IMR-90 (cell line): ENCODE measurements around the gene FOXC2. TPM values are rescaled to one million over a fixed set of nuclear protein-coding genes. Genes with fewer than 3 reads are reported as not detected.

Experiments used
- ATAC-seq: fragments of 200-7000 bp; cut with Tn5 transposase; 2 replicates; pipeline ENCODE4 v1.9.1; 2020; ENCODE audit warnings: low read depth, mild to moderate bottlenecking, moderate library complexity
- BruUV-seq: library from RNA; stranded (reverse); fragments of 400-500 nt; replicated peaks from 2 replicates; lab custom pipeline; 2021; lab: Mats Ljungman, UMichigan
- CTCF ChIA-PET: fragments of 300-600 bp; formaldehyde crosslinking; extraction: SDS; loops from one replicate; lab custom pipeline; 2021; ENCODE audit warnings: antibody characterized with exemption; lab: Yijun Ruan, JAX
- POLR2A ChIA-PET: fragments of 300-600 bp; sonication (Branson Sonifier 250); formaldehyde crosslinking; loops from one replicate; lab custom pipeline; 2022; ENCODE audit warnings: antibody characterized with exemption; ENCODE audit not compliant: unreplicated experiment; lab: Charles Lee
- DNase-seq: peaks from one replicate; pipeline ENCODE4 v3.0.0; 2013
- H2AFZ ChIP-seq: replicated peaks from 2 replicates; pipeline ENCODE3; 2013; ENCODE audit warnings: low read length, mild to moderate bottlenecking; ENCODE audit not compliant: poor library complexity
- H2AK5ac ChIP-seq: 2 replicates; pipeline ENCODE4 v1.6.1; 2013; ENCODE audit warnings: low read depth, low read length, inconsistent platforms
- H2AK9ac ChIP-seq: replicated peaks from 2 replicates; pipeline ENCODE3; 2013; ENCODE audit warnings: mild to moderate bottlenecking, low read depth, low read length, moderate library complexity; ENCODE audit not compliant: poor library complexity
- H2BK120ac ChIP-seq: 2 replicates; pipeline ENCODE4 v1.6.1; 2013; ENCODE audit warnings: low read depth, low read length, inconsistent platforms
- H2BK15ac ChIP-seq: 3 replicates; pipeline ENCODE4 v1.6.1; 2013; ENCODE audit warnings: low read depth, low read length, inconsistent platforms
- H2BK20ac ChIP-seq: 2 replicates; pipeline ENCODE4 v1.6.1; 2013; ENCODE audit warnings: low read depth, mild to moderate bottlenecking, inconsistent platforms, low read length, moderate library complexity
- H2BK5ac ChIP-seq: 2 replicates; pipeline ENCODE4 v1.6.1; 2013; ENCODE audit warnings: mild to moderate bottlenecking, low read depth, low read length, inconsistent platforms; ENCODE audit not compliant: poor library complexity, severe bottlenecking
- H3K14ac ChIP-seq: replicated peaks from 2 replicates; pipeline ENCODE4 v1.6.1; 2013; ENCODE audit warnings: low read depth, low read length, inconsistent platforms
- H3K18ac ChIP-seq: 2 replicates; pipeline ENCODE4 v1.6.1; 2013; ENCODE audit warnings: low read depth, low read length, control low read depth
- H3K23ac ChIP-seq: 2 replicates; pipeline ENCODE4 v1.6.1; 2013; ENCODE audit warnings: low read depth, low read length, inconsistent platforms
- H3K27ac ChIP-seq: 2 replicates; pipeline ENCODE4 v1.5.1; 2013; ENCODE audit warnings: mild to moderate bottlenecking, control low read depth, low read length; ENCODE audit not compliant: insufficient read depth
- H3K27me3 ChIP-seq: 2 replicates; pipeline ENCODE4 v1.6.1; 2013; ENCODE audit warnings: low read length; ENCODE audit not compliant: control insufficient read depth, insufficient read depth
- H3K36me3 ChIP-seq: 2 replicates; pipeline ENCODE4 v1.6.1; 2013; ENCODE audit warnings: low read length, mixed read lengths; ENCODE audit not compliant: control insufficient read depth, insufficient read depth
- H3K4ac ChIP-seq: 2 replicates; pipeline ENCODE4 v1.6.1; 2013; ENCODE audit warnings: low read depth, low read length, inconsistent platforms
- H3K4me1 ChIP-seq: 2 replicates; pipeline ENCODE4 v1.6.1; 2013; ENCODE audit warnings: low read length, mixed read lengths; ENCODE audit not compliant: control insufficient read depth, insufficient read depth
- H3K4me2 ChIP-seq: 2 replicates; pipeline ENCODE4 v1.6.1; 2013; ENCODE audit warnings: low read depth, mild to moderate bottlenecking, control low read depth, low read length, moderate library complexity
- H3K4me3 ChIP-seq: 2 replicates; pipeline ENCODE4 v1.5.1; 2013; ENCODE audit warnings: low read depth, mild to moderate bottlenecking, control low read depth, low read length, moderate library complexity; ENCODE audit not compliant: insufficient read depth
- H3K56ac ChIP-seq: 2 replicates; pipeline ENCODE4 v1.6.1; 2013; ENCODE audit warnings: low read length, inconsistent platforms; ENCODE audit not compliant: insufficient read depth; ENCODE audit errors: extremely low read depth
- H3K79me1 ChIP-seq, 2 experiments: 2 replicates each; pipeline ENCODE4 v1.6.1; 2013; ENCODE audit warnings: low read length in 2 of 2, inconsistent platforms in 1 of 2, low read depth in 1 of 2
- H3K9ac ChIP-seq: 2 replicates; pipeline ENCODE4 v1.6.1; 2013; ENCODE audit warnings: low read depth, low read length, control low read depth
- H3K9me1 ChIP-seq: 2 replicates; pipeline ENCODE4 v1.6.1; 2013; ENCODE audit warnings: low read length, inconsistent platforms; ENCODE audit not compliant: insufficient read depth
- H3K9me3 ChIP-seq: 2 replicates; pipeline ENCODE4 v1.6.1; 2013; ENCODE audit warnings: low read length; ENCODE audit not compliant: control insufficient read depth, insufficient read depth
- H4K20me1 ChIP-seq: 2 replicates; pipeline ENCODE4 v1.6.1; 2013; ENCODE audit warnings: low read length, inconsistent platforms; ENCODE audit not compliant: insufficient read depth
- H4K5ac ChIP-seq: 2 replicates; pipeline ENCODE4 v1.6.1; 2013; ENCODE audit warnings: mild to moderate bottlenecking, low read depth, low read length, control low read depth
- H4K8ac ChIP-seq, 2 experiments: 2 replicates each; pipeline ENCODE4 v1.6.1; 2013; ENCODE audit warnings: low read depth in 2 of 2, low read length in 2 of 2, control low read depth in 1 of 2, inconsistent platforms in 1 of 2
- H4K91ac ChIP-seq: 2 replicates; pipeline ENCODE4 v1.6.1; 2013; ENCODE audit warnings: low read depth, low read length, inconsistent platforms; ENCODE audit not compliant: insufficient read depth
- BHLHE40 ChIP-seq: fragments of 150-350 bp; IDR thresholded peaks from 2 replicates; pipeline ENCODE4 v1.6.1; 2016; ENCODE audit warnings: mild to moderate bottlenecking, low read depth, low read length
- CEBPB ChIP-seq: IDR thresholded peaks from 2 replicates; pipeline ENCODE4 v1.6.1; 2012; ENCODE audit warnings: low read depth, low read length, improper control_type of control experiment
- CHD1 ChIP-seq: IDR thresholded peaks from 2 replicates; pipeline ENCODE4 v1.6.1; 2012; ENCODE audit warnings: low read depth, low read length, improper control_type of control experiment
- CTCF ChIP-seq: conservative IDR thresholded peaks from 2 replicates; pipeline ENCODE4 v1.5.1; 2012; ENCODE audit warnings: mild to moderate bottlenecking, low read depth, low read length, improper control_type of control experiment
- FOS ChIP-seq: fragments of 150-350 bp; IDR thresholded peaks from 2 replicates; pipeline ENCODE4 v1.6.1; 2016; ENCODE audit warnings: low read depth, low read length
- MAFK ChIP-seq: IDR thresholded peaks from 2 replicates; pipeline ENCODE4 v1.6.1; 2012; ENCODE audit warnings: low read depth, low read length, improper control_type of control experiment
- MAZ ChIP-seq: IDR thresholded peaks from 2 replicates; pipeline ENCODE4 v1.6.1; 2012; ENCODE audit warnings: low read depth, mild to moderate bottlenecking, low read length, improper control_type of control experiment, moderate library complexity, borderline replicate concordance
- MXI1 ChIP-seq: IDR thresholded peaks from 2 replicates; pipeline ENCODE4 v1.6.1; 2012; ENCODE audit warnings: low read depth, mild to moderate bottlenecking, low read length, moderate library complexity, borderline replicate concordance
- NFE2L2 ChIP-seq: fragments of 150-350 bp; IDR thresholded peaks from 2 replicates; pipeline ENCODE4 v1.6.1; 2016; ENCODE audit warnings: low read depth, mild to moderate bottlenecking, low read length
- POLR2A ChIP-seq: IDR thresholded peaks from 2 replicates; pipeline ENCODE4 v1.6.1; 2012; ENCODE audit warnings: mild to moderate bottlenecking, low read depth, low read length
- RAD21 ChIP-seq: IDR thresholded peaks from 2 replicates; pipeline ENCODE4 v1.6.1; 2012; ENCODE audit warnings: low read length, improper control_type of control experiment
- RCOR1 ChIP-seq: IDR thresholded peaks from 2 replicates; pipeline ENCODE4 v1.6.1; 2012; ENCODE audit warnings: mild to moderate bottlenecking, low read length, improper control_type of control experiment; ENCODE audit not compliant: insufficient replicate concordance
- SMC3 ChIP-seq: fragments of 150-350 bp; IDR thresholded peaks from 2 replicates; pipeline ENCODE4 v1.6.1; 2016; ENCODE audit warnings: low read depth, mild to moderate bottlenecking, antibody characterized with exemption, low read length, moderate library complexity
- USF2 ChIP-seq: fragments of 150-350 bp; IDR thresholded peaks from 2 replicates; pipeline ENCODE4 v1.6.1; 2017; ENCODE audit warnings: mild to moderate bottlenecking, antibody characterized with exemption, low read length, low read depth
- whole genome bisulfite sequencing, 2 experiments: methylation state at CpG; one replicate each; pipeline versions ENCODE4 v1.1.5 to v1.1.7; 2013; ENCODE audit warnings: missing lambda C conversion rate in 2 of 2; ENCODE audit not compliant: insufficient read length in 1 of 2; ENCODE audit errors: extremely low coverage in 2 of 2; 5-methylcytosine and 5-hydroxymethylcytosine counted together
- dilution Hi-C: fragments of 300-500 bp; cut with HindIII; formaldehyde crosslinking; loops from one replicate; pipeline ENCODE4 v1.14.3; 2018; ENCODE audit warnings: low sequenced_read_pairs; ENCODE audit not compliant: unreplicated experiment
- in situ Hi-C: fragments of 300-500 bp; cut with MboI; formaldehyde crosslinking; loops from 3 replicates; pipeline ENCODE4 v1.14.3; 2019; ENCODE audit warnings: low sequenced_read_pairs, inconsistent platforms, mixed read lengths
- intact Hi-C: fragments of 100-400 bp; cut with micrococcal nuclease; formaldehyde crosslinking; loops from 2 replicates; pipeline ENCODE4 v1.10.0; 2022
- polyA plus RNA-seq, 3 experiments: library from polyadenylated mRNA; depleted of rRNA; stranded (reverse); fragments of >200 nt; gene quantifications; 2 replicates each; pipeline ENCODE4 v1.2.3, GENCODE V29; 2012; ENCODE audit warnings: low replicate concordance in 1 of 3
- total RNA-seq: library from RNA; depleted of rRNA; stranded (reverse); fragments of >200 nt; gene quantifications from 2 replicates; pipeline ENCODE4 v1.2.3, GENCODE V29; 2012
- TF ChIP-seq, protein P1 (sequence below): fragments of 150-350 bp; IDR thresholded peaks from 2 replicates; pipeline ENCODE4 v1.6.1; 2016; ENCODE audit warnings: low read depth, mild to moderate bottlenecking, low read length, moderate library complexity, borderline replicate concordance

FOXC2 gene
- total and polyA plus RNA-seq, 2 of the 4 experiments (the other 2 are of a cell fraction) = 0.90 to 6.4 TPM

DNA sequence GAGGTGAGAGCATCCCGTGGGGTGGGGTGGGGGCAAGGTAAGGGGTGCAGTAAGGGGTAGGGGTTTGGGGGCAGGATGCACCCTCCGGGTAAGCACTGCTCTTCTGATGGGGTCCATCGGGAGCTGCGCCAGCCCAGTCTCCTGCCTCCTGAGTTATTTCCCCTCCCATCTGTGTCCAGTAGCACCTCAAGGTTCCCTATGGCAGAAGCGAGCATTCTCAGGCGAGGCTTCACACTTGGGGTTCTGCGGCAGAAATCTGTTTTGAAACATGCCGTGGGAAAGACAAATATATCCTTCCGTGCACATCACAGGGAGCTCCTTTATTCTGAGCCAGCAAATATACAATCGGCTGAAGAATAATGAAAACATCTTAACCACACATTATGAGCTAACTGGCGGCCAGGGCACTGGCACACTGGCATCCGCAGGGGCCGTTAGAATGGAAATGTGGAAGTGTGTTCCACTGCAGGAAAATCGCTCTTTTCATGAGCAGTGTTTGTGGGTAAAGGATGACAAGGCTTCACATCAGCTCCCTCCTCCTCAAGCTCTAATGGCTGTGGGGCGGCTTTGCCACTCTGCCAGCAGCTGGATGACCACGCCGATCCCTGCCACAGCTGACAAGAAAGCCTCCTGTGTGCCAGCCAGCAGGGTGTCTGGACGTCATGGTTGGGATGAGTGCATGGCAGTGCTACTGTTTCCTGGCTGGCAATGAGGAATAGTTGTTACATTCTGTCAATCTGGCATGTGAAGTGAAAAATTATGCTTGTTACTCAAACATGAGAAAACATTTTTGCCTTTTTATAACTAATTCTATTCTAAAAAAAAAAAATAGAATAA is 31.6 kb upstream of the FOXC2 start:
- H3K27me3 ChIP-seq = no peaks in the 10 kb centered on the region
- H3K9me3 ChIP-seq = no peaks in the 10 kb centered on the region
- no peak overlapping the region for H3K56ac ChIP-seq
- CTCF ChIA-PET = no interaction called here
- H4K20me1 ChIP-seq = no peaks in the 10 kb centered on the region
- H3K27ac ChIP-seq = no peak overlapping the region
- H3K23ac ChIP-seq = no peak overlapping the region
- H3K14ac ChIP-seq = no peak overlapping the region
- no peaks in the 10 kb centered on the region for H3K79me1 ChIP-seq
- WGBS, 2 experiments = 100% methylated on average over 1 of the region's 18 CpGs; no CpG with 5 or more reads in 1 of the 2 experiments
- H3K18ac ChIP-seq = no peak overlapping the region
- POLR2A ChIA-PET = no interaction called here
- no peak overlapping the region for H3K4me3 ChIP-seq
- peaks cover 28% of the 10 kb centered on the region for H3K36me3 ChIP-seq
- no peak overlapping the region for H3K9ac ChIP-seq
- H2AK5ac ChIP-seq = no peak overlapping the region
- no peak overlapping the region for H4K5ac ChIP-seq
- H2BK120ac ChIP-seq = no peak overlapping the region
- H4K91ac ChIP-seq = no peak overlapping the region
- H2BK15ac ChIP-seq = no peak overlapping the region
- no peak overlapping the region for H2AFZ ChIP-seq
- BruUV-seq = no TSS peak
- in situ Hi-C loops (no loop called here), intact Hi-C loops (no loop called here), dilution Hi-C loops (no loop called here)
- H2BK5ac ChIP-seq = no peak overlapping the region
- ATAC-seq (no peak), DNase-seq (no peak)
- no peak overlapping the region for H2BK20ac ChIP-seq
- no peaks in the 10 kb centered on the region for H3K9me1 ChIP-seq
- H3K4ac ChIP-seq = no peak overlapping the region
- H2AK9ac ChIP-seq = no peak overlapping the region
- H3K4me1 ChIP-seq = no peaks in the 10 kb centered on the region
- H4K8ac ChIP-seq = no peak overlapping the region
- no peak overlapping the region for H3K4me2 ChIP-seq
- TF ChIP-seq SMC3 (no peak), FOS (no peak), POLR2A (no peak), MXI1 (no peak), CEBPB (no peak), MAZ (no peak), USF2 (no peak), BHLHE40 (no peak), RAD21 (no peak), MAFK (no peak), CHD1 (no peak), CTCF (no peak), RCOR1 (no peak), NFE2L2 (no peak)
- TF ChIP-seq, protein P1, sequence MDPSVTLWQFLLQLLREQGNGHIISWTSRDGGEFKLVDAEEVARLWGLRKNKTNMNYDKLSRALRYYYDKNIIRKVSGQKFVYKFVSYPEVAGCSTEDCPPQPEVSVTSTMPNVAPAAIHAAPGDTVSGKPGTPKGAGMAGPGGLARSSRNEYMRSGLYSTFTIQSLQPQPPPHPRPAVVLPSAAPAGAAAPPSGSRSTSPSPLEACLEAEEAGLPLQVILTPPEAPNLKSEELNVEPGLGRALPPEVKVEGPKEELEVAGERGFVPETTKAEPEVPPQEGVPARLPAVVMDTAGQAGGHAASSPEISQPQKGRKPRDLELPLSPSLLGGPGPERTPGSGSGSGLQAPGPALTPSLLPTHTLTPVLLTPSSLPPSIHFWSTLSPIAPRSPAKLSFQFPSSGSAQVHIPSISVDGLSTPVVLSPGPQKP = no peak
